OCI-LY7 (cell line): ENCODE results near the gene DNAH11. TPM values are rescaled to one million over a fixed set of nuclear protein-coding genes. Genes with fewer than 3 reads are reported as not detected.

Experiments used
- BruUV-seq: library from RNA; stranded (reverse); fragments of 400-500 nt; replicated peaks from 2 replicates; lab custom pipeline; 2021; lab: Mats Ljungman, UMichigan
- CTCF ChIA-PET: fragments of 300-600 bp; sonication (Branson Sonifier 250); formaldehyde crosslinking; loops from one replicate; lab custom pipeline; 2022; ENCODE audit warnings: antibody characterized with exemption; ENCODE audit not compliant: unreplicated experiment; lab: Charles Lee
- POLR2A ChIA-PET: fragments of 300-600 bp; sonication (Branson Sonifier 250); formaldehyde crosslinking; loops from one replicate; lab custom pipeline; 2022; ENCODE audit warnings: antibody characterized with exemption; lab: Charles Lee
- DNase-seq: peaks from one replicate; pipeline ENCODE4 v3.0.0-alpha.2; 2015; ENCODE audit warnings: low spot score
- H2AFZ ChIP-seq: fragments of 200-600 bp; sonication (generic), shearing (Covaris generic); 2 replicates; pipeline ENCODE4 v1.6.1; 2014; ENCODE audit warnings: mild to moderate bottlenecking, antibody characterized with exemption, low read length, moderate library complexity
- H3K27ac ChIP-seq: fragments of 200-600 bp; sonication (generic); 2 replicates; pipeline ENCODE4 v1.5.1; 2014; ENCODE audit warnings: mixed run types, low read depth, mild to moderate bottlenecking, moderate library complexity, low read length, inconsistent platforms; ENCODE audit not compliant: poor library complexity, severe bottlenecking
- H3K36me3 ChIP-seq: fragments of 200-600 bp; sonication (generic); 2 replicates; pipeline ENCODE4 v1.6.1; 2014; ENCODE audit warnings: mild to moderate bottlenecking, antibody characterized with exemption, low read length, moderate library complexity, mixed read lengths; ENCODE audit not compliant: insufficient read depth
- H3K4me1 ChIP-seq: fragments of 200-600 bp; sonication (generic); 2 replicates; pipeline ENCODE4 v1.5.1; 2014; ENCODE audit warnings: mild to moderate bottlenecking, low read length; ENCODE audit not compliant: insufficient read depth, poor library complexity, severe bottlenecking
- H3K4me2 ChIP-seq: fragments of 200-600 bp; sonication (generic); 2 replicates; pipeline ENCODE4 v1.6.1; 2014; ENCODE audit warnings: mild to moderate bottlenecking, low read length
- H3K4me3 ChIP-seq: fragments of 200-600 bp; sonication (generic); 2 replicates; pipeline ENCODE4 v1.5.1; 2014; ENCODE audit warnings: mild to moderate bottlenecking, low read depth, low read length; ENCODE audit not compliant: poor library complexity, severe bottlenecking
- H3K79me2 ChIP-seq: fragments of 200-600 bp; sonication (generic); 2 replicates; pipeline ENCODE4 v1.6.1; 2016; ENCODE audit warnings: low read depth, mild to moderate bottlenecking, low read length, moderate library complexity, mixed read lengths; ENCODE audit not compliant: insufficient read depth
- H3K9me2 ChIP-seq: fragments of 200-600 bp; sonication (generic); 2 replicates; pipeline ENCODE4 v1.6.1; 2016; ENCODE audit warnings: mild to moderate bottlenecking, low read length, mixed read lengths; ENCODE audit not compliant: insufficient read depth
- H3K9me3 ChIP-seq: fragments of 200-600 bp; sonication (generic); 2 replicates; pipeline ENCODE4 v1.6.1; 2014; ENCODE audit warnings: mild to moderate bottlenecking, mixed run types, low read length, mixed read lengths
- H4K20me1 ChIP-seq: fragments of 200-600 bp; sonication (generic); 2 replicates; pipeline ENCODE4 v1.6.1; 2014; ENCODE audit warnings: mild to moderate bottlenecking, antibody characterized with exemption, low read length, moderate library complexity, mixed read lengths; ENCODE audit not compliant: insufficient read depth
- EZH2phosphoT487 ChIP-seq: fragments of 200-600 bp; sonication (generic); IDR thresholded peaks from 2 replicates; pipeline ENCODE4 v1.6.1; 2018; ENCODE audit warnings: low read depth, borderline replicate concordance, mild to moderate bottlenecking, mixed run types, antibody characterized with exemption, low read length, moderate library complexity, mixed read lengths
- intact Hi-C: fragments of 100-400 bp; cut with micrococcal nuclease; formaldehyde crosslinking; loops from one replicate; pipeline ENCODE4 v1.10.0; 2022; ENCODE audit not compliant: unreplicated experiment
- total RNA-seq, 2 experiments: library from RNA; depleted of rRNA in 1 of 2; stranded (reverse); fragments of >200 nt in 1 of 2; shearing (Covaris generic) in 1 of 2; gene quantifications; 2 replicates each; pipeline ENCODE4 v1.2.3, GENCODE V29; 2014 to 2022
- TF ChIP-seq, protein P1 (sequence below): fragments of 200-600 bp; sonication (generic); conservative IDR thresholded peaks from 2 replicates; pipeline ENCODE4 v1.5.1; 2014; ENCODE audit warnings: mild to moderate bottlenecking, antibody characterized with exemption, low read length, moderate library complexity, mixed read lengths

Gene DNAH11
- total RNA-seq, 2 experiments from 2014 or later: not detected

DNA sequence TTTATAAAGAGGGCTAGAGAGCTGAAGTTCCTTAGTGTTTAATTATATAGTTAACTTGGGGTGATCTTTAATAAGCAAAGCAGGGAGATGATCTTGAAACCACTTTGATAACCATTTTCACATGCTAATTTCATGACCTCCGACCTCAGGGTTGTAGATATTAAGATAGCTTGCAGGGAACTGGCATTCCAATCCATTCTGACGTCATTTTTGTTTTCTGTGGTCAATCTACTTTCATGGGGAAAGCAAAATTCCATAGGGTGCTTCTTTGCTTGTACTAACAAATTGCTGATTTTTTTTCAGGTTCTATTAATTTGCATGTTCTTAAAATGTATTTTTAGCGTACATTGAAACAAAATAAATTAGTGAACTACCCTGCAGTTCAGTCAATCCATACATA, 263.5 kb downstream of the DNAH11 start:
- Histone ChIP-seq H3K4me3 (no peak overlapping the region), H3K4me2 (no peak overlapping the region), H3K36me3 (no peaks in the 10 kb centered on the region), H3K9me2 (no peaks in the 10 kb centered on the region), H3K27ac (no peak overlapping the region), H3K79me2 (no peaks in the 10 kb centered on the region), H3K9me3 (no peaks in the 10 kb centered on the region), H2AFZ (no peak overlapping the region), H3K4me1 (no peaks in the 10 kb centered on the region), H4K20me1 (no peaks in the 10 kb centered on the region)
- POLR2A ChIA-PET: interaction anchor here (0.6 kb wide), 1 partner anchor 985 kb away, joined by 5 read pairs; no protein-coding TSS in a partner anchor
- no peak for TF ChIP-seq EZH2phosphoT487
- no peak for DNase-seq
- CTCF ChIA-PET: no interaction called here
- intact Hi-C loops: no loop called here
- no TSS peak for BruUV-seq

DNA sequence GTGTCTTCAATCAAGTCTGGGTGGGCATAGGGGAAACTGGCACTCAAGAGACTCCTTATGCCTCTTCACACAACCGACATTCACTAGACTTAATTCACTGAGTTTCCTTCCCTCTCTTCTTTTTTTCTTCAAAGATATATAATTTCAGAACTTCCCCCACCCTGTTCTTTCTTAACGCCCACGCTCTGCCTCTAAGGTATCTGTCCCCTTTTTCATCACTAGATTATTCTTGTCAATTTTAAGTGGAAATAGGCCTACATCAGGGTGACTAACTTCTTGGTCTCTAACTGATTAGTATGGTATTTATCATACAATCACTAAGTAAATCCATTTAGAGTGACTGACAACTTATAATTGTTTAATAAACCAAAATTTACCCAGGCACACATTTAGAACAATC, 276.2 kb downstream of the DNAH11 start:
- no peaks in the 10 kb centered on the region for H3K4me1 ChIP-seq
- ChIA-PET POLR2A (interaction anchor here (0.9 kb wide), 1 partner anchor 229 kb away, joined by 3 read pairs; no protein-coding TSS in a partner anchor), CTCF (no interaction called here)
- H3K79me2 ChIP-seq: no peaks in the 10 kb centered on the region
- no peaks in the 10 kb centered on the region for H4K20me1 ChIP-seq
- no peak overlapping the region for H3K4me2 ChIP-seq
- H3K36me3 ChIP-seq: no peaks in the 10 kb centered on the region
- H2AFZ ChIP-seq: no peak overlapping the region
- intact Hi-C loops: no loop called here
- TF ChIP-seq, protein P1, sequence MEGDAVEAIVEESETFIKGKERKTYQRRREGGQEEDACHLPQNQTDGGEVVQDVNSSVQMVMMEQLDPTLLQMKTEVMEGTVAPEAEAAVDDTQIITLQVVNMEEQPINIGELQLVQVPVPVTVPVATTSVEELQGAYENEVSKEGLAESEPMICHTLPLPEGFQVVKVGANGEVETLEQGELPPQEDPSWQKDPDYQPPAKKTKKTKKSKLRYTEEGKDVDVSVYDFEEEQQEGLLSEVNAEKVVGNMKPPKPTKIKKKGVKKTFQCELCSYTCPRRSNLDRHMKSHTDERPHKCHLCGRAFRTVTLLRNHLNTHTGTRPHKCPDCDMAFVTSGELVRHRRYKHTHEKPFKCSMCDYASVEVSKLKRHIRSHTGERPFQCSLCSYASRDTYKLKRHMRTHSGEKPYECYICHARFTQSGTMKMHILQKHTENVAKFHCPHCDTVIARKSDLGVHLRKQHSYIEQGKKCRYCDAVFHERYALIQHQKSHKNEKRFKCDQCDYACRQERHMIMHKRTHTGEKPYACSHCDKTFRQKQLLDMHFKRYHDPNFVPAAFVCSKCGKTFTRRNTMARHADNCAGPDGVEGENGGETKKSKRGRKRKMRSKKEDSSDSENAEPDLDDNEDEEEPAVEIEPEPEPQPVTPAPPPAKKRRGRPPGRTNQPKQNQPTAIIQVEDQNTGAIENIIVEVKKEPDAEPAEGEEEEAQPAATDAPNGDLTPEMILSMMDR: no peak
- TF ChIP-seq EZH2phosphoT487: no peak
- no peaks in the 10 kb centered on the region for H3K9me3 ChIP-seq
- no TSS peak for BruUV-seq
- DNase-seq: no peak
- no peak overlapping the region for H3K4me3 ChIP-seq
- H3K27ac ChIP-seq: no peak overlapping the region
- no peaks in the 10 kb centered on the region for H3K9me2 ChIP-seq

- intact Hi-C loops: no loop called here
- H3K9me3 ChIP-seq: no peaks in the 10 kb centered on the region
- TF ChIP-seq, protein P1: no peak
- no peak for TF ChIP-seq EZH2phosphoT487
- H3K79me2 ChIP-seq: no peaks in the 10 kb centered on the region
- no peaks in the 10 kb centered on the region for H3K9me2 ChIP-seq
- H3K4me3 ChIP-seq: no peak overlapping the region
- DNase-seq: no peak
- POLR2A ChIA-PET: interaction anchor here (0.6 kb wide), 4 partner anchors 11 to 179 kb away, joined by 4 to 9 read pairs (median 6); no protein-coding TSS in a partner anchor
- BruUV-seq: no TSS peak
- CTCF ChIA-PET: no interaction called here
- H2AFZ ChIP-seq: no peak overlapping the region
- no peaks in the 10 kb centered on the region for H3K4me1 ChIP-seq
- H4K20me1 ChIP-seq: no peaks in the 10 kb centered on the region
- no peak overlapping the region for H3K27ac ChIP-seq
- no peaks in the 10 kb centered on the region for H3K36me3 ChIP-seq
- no peak overlapping the region for H3K4me2 ChIP-seq
Measured at GRCh38 chr7:21828841-21829240, 286.0 kb downstream of the DNAH11 start.
